T-helper 1 cell treated with Interleukin-12 subunit alpha and Interleukin-12 subunit beta and Interleukin-4 antibody, amounts not matched to agents 30 ng/mL and 1 ng/mL, for 36 hours (primary cell): ENCODE results near the gene TXNL4A. TPM values are rescaled to one million over a fixed set of nuclear protein-coding genes. Genes with fewer than 3 reads are reported as not detected.

Experiments used
- intact Hi-C: fragments of 100-400 bp; cut with micrococcal nuclease; formaldehyde crosslinking; loops from one replicate; pipeline ENCODE4 v1.15.1; 2024
- total RNA-seq: library from RNA; stranded (reverse); gene quantifications from 2 replicates; pipeline ENCODE4 v1.2.3, GENCODE V29; 2022

The TXNL4A gene
- total RNA-seq, 1 donor from 2014 or later = 125 TPM

DNA sequence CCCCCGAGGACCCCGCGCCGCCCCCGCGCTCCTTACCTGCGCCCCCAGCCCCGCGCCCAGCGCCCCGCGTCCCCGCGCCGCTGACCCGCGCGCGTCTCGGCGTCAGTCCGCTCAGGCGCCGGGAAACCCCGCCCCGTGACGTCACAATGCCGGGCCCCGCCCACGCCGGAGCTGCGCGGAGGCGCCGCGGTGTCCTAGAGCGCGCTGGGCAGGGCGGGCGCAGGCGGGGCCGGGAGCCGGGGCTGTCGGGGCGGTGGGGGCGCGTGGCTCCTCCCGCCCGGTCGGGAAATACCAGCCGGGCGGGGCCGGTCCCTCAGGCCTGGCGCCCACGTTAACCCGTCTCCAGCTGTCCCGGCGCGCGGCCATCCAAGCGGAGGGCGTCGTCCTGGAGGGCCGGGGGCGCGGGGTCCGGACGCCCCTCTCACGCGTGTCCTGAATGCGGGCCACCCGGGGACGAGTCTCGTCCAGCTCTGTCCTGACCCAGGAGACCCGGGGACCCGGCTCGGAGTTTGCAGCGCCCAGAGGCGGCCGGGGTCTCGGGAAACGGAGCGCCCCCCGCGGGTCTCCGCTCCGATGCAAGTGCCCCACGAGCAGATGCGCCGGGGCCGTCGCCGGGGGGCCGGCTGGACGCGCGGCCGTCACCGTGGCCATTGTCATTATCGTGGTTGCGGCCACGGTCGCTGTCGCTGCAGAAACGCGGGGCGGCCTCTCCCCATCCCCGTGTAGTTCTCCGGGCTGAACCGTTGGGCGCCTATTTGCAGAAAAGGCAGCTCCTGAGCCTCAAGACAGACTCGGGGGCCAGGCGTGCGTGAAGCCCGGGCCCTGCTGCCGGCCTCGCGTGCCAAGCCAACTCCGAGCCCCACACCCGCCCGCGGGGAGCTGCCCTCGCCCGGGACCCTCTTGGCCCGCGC, 36.6 kb downstream of the TXNL4A start, which contains the start of gene SLC66A2:
TSS of gene SLC66A2 (minus strand) at position 109 of the 911 bp plus-strand sequence. CDS start 727 bp downstream, outside the sequence.
- intact Hi-C loops = loop anchor here (1.0 to 5.0 kb wide), 9 partner anchors 9 to 559 kb away; partner anchors contain the start of genes ADNP2, CTDP1, HSBP1L1 and RBFA

- intact Hi-C loops = loop anchor here (1.0 to 5.0 kb wide), 9 partner anchors 10 to 558 kb away; partner anchors contain the start of genes ADNP2, CTDP1, HSBP1L1 and RBFA
These were observed 37.6 kb downstream of the TXNL4A start for GRCh38 chr18:79950515-79951341.

DNA sequence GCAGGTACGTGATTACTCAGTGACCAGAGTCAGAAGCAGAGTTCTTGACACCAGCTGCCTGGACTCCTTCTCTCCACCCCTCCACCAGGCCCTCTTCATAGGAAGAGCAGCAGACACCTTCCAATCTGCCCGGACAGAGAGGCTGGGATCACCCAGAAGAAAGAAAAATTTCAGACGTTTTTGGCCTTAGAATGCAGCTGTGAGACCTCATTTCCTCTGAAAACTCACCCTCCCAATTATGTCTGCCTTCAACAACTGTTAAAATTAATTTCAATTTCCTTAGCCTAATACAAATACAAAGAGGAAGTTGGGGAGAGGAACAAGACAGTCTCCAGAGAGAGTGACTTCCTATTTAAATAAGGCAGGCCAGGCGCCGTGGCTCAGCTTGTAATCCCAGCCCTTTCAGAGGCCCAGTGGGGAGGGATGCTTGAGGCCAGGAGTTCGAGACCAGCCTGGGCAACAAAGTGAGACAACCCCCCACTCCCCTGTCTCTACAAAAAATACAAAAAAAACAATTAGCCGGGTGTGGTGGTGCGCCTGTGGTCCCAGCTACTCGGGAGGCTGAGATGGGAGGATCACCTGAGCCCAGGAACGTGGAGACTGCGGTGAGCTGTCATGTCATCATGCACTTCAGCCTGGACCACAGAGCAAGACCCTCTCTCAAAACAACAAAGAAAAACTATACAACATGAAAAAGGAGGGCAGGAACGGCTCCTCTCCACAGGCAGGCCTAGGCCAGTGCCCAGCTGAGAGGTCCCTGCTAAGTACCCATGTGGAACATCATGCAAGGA, 38.5 kb downstream of the TXNL4A start:
- intact Hi-C loops = loop anchor here (2.0 to 5.0 kb wide), 4 partner anchors 159 to 558 kb away; partner anchors contain the start of gene ADNP2

DNA sequence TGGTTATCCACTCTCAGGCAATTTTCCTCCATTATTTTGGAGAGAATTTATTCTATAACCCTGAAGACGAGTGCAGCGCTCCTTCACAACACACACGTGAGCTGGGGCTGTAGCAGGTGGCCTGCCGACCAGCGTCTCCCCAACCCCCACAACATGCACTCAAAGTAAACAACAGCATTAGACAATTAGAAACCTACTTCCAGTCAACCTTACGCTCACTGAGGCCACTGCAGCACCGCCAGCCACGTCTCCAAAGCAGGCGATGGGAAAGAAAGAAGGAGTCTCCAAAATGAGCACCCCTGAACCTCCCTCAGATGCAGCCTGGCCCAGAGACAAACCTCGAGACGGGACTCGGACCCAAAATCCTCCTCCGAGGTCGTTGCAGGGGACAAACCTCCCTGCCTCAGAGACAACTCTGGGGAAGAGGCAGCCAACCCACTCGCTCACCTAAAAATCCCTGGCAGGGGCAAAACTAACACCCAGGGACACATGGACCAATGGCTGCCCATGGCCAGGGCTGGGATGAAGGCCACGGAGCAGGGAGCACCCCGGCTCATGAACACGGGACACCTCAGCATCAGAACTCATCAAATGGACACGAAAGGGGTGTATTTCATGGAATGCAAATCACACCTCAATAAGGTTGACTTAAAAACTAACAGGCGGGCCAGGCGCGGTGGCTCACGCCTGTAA, 39.5 kb downstream of the TXNL4A start:
- intact Hi-C loops = no loop called here

- intact Hi-C loops = no loop called here
These were observed 40.3 kb downstream of the TXNL4A start for GRCh38 chr18:79947881-79948610.

GRCh38 chr18:79947054-79947755, 41.2 kb downstream of the TXNL4A start:
- intact Hi-C loops = no loop called here

DNA sequence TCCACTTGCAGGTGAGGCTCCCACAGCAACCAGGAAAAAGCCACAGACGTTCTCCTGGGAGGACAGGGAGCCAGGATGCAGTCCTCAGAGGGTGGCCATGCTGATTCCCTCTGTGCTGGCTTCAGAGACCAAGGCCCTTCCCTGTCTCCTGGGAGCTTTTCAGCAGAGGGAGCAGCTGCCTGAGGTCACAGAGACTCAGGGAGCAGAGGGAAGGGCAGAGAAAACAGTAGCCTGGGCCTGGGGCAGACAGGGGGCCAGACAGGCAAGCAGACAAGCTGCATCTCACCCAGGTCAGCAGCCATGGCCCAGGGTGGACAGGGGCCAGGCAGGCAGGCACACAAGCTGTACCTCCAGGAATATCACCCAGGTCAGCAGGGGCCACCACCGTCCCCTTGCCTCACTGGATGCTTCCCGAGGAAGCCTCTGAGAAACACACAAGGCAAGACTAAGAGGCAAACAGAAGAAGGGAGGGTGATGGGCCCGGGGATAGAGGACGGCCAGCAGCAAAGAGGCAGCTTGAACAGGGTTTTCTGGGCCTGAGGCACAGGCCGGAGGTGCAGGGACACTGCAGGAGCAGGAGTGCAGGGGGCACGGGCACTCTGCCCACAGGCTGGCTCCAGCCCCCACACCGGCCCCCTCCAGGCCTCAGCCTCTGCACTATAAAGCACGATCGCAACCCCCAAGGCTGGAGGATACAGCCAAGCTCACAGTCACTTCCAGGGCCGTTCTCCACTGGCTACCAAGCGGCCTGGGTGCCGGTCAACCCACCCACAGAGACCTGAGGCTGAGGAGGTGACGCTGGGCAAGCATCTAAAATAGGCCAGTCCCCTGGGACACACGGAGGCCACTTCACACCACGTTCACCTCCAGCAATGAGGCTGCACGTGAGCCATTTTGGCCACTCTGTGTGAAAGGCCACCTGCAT, 43.0 kb downstream of the TXNL4A start:
- intact Hi-C loops = no loop called here

GRCh38 chr18:79944746-79945117, 43.6 kb downstream of the TXNL4A start:
- intact Hi-C loops = no loop called here

- intact Hi-C loops = no loop called here
These were observed 44.1 kb downstream of the TXNL4A start for GRCh38 chr18:79944126-79944731.

GRCh38 chr18:79943608-79944125, 44.7 kb downstream of the TXNL4A start:
- intact Hi-C loops = no loop called here

GRCh38 chr18:79942786-79943607, 45.4 kb downstream of the TXNL4A start:
- intact Hi-C loops = no loop called here

- intact Hi-C loops = no loop called here
These were observed 46.2 kb downstream of the TXNL4A start for GRCh38 chr18:79942211-79942610.

GRCh38 chr18:79941473-79942119, 46.8 kb downstream of the TXNL4A start:
- intact Hi-C loops = no loop called here

GRCh38 chr18:79940814-79941472, 47.4 kb downstream of the TXNL4A start:
- intact Hi-C loops = no loop called here

DNA sequence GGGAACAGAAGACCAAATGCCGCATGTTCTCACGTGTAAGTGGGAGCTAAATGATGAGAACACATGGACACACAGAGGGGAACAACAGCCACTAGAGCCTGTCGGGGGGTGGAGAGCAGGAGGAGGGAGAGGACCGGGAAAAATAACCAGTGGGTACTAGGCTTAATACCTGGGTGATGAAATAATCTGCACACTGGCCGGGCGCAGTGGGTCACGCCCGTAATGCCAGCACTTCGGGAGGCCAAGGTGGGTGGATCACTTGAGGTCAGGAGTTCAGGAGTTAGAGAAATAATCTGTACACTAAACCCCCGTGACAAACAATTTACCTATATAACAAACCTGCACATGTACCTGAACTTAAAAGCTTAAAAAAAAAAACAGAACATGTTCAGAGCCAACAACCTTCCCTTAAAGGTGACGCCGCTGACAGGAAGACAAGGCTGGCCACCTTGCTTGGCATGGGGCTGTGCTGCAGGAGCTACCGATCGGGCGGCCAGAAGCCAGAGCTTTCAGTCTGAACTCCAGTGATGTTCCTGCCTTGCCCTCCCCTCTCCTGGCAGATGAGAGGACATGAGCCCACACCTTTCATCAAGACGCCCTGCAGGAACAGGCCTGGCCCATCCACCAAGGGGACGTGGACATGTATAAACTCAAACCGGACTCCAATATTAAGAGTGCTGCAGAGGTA, 48.1 kb downstream of the TXNL4A start:
- intact Hi-C loops = no loop called here
